Keratinocyte (primary cell): ENCODE measurements around the gene ACOT7. TPM values are rescaled to one million over a fixed set of nuclear protein-coding genes. Genes with fewer than 3 reads are reported as not detected.

ENCODE experiments used
- DNase-seq: peaks from one replicate; pipeline ENCODE4 v3.0.0-alpha.2; 2011; ENCODE audit warnings: low read depth, missing footprints, low spot score
- FAIRE-seq: peaks from 2 replicates; lab custom pipeline; 2011; peaks lifted over from hg19 to GRCh38; lab: Jason Lieb, UNC
- H2AFZ ChIP-seq: 2 replicates; pipeline ENCODE4 v1.6.0; 2012; ENCODE audit warnings: low read length, control low read depth, inconsistent platforms; ENCODE audit not compliant: control insufficient read depth
- H3K27ac ChIP-seq: 2 replicates; pipeline ENCODE4 v1.5.1; 2011; ENCODE audit warnings: low read length; ENCODE audit not compliant: control insufficient read depth, insufficient read depth
- H3K27me3 ChIP-seq: 3 replicates; pipeline ENCODE4 v1.6.0; 2011; ENCODE audit warnings: low read length; ENCODE audit not compliant: control insufficient read depth, insufficient read depth; ENCODE audit errors: extremely low read depth
- H3K36me3 ChIP-seq, 2 experiments: 2 replicates in 1 of 2; 3 replicates in 1 of 2; pipeline ENCODE4 v1.5.1; 2011; ENCODE audit warnings: low read length in 2 of 2, mild to moderate bottlenecking in 1 of 2; ENCODE audit not compliant: control insufficient read depth in 2 of 2, insufficient read depth in 2 of 2; ENCODE audit errors: extremely low read depth in 1 of 2
- H3K4me1 ChIP-seq: 3 replicates; pipeline ENCODE4 v1.5.1; 2011; ENCODE audit warnings: low read length; ENCODE audit not compliant: control insufficient read depth, insufficient read depth; ENCODE audit errors: extremely low read depth
- H3K4me2 ChIP-seq: 3 replicates; pipeline ENCODE4 v1.6.0; 2011; ENCODE audit warnings: low read depth, low read length; ENCODE audit not compliant: control insufficient read depth, insufficient read depth; ENCODE audit errors: extremely low read depth
- H3K4me3 ChIP-seq, 3 experiments: fragments of 200-600 bp in 1 of 3; sonication (generic) in 1 of 3; 2 replicates in 2 of 3; 3 replicates in 1 of 3; pipeline ENCODE4 v1.5.1; 2011 to 2016; ENCODE audit warnings: low read length in 3 of 3, mild to moderate bottlenecking in 3 of 3, control low read depth in 2 of 3, inconsistent platforms in 1 of 3, low read depth in 1 of 3, mixed read lengths in 1 of 3, mixed run types in 1 of 3, moderate library complexity in 1 of 3; ENCODE audit not compliant: control insufficient read depth in 2 of 3, insufficient read depth in 2 of 3; ENCODE audit errors: extremely low read depth in 1 of 3
- H3K79me2 ChIP-seq: 2 replicates; pipeline ENCODE4 v1.6.0; 2012; ENCODE audit warnings: low read length; ENCODE audit not compliant: control insufficient read depth, insufficient read depth
- H3K9ac ChIP-seq: 3 replicates; pipeline ENCODE4 v1.6.0; 2011; ENCODE audit warnings: low read length; ENCODE audit not compliant: control insufficient read depth, insufficient read depth; ENCODE audit errors: extremely low read depth
- H3K9me1 ChIP-seq: 3 replicates; pipeline ENCODE4 v1.6.0; 2011; ENCODE audit warnings: low read length; ENCODE audit not compliant: control insufficient read depth, insufficient read depth; ENCODE audit errors: extremely low read depth
- H3K9me3 ChIP-seq: 2 replicates; pipeline ENCODE4 v1.5.1; 2012; ENCODE audit warnings: low read depth, low read length; ENCODE audit not compliant: control insufficient read depth
- H4K20me1 ChIP-seq: 3 replicates; pipeline ENCODE4 v1.6.0; 2011; ENCODE audit warnings: low read length; ENCODE audit not compliant: control insufficient read depth, insufficient read depth; ENCODE audit errors: extremely low read depth
- CTCF ChIP-seq, 3 experiments: IDR thresholded peaks in 1 of 3; conservative IDR thresholded peaks in 1 of 3; optimal IDR thresholded peaks in 1 of 3; 2 replicates in 2 of 3; 3 replicates in 1 of 3; pipeline versions ENCODE3 to v1.5.1; 2011; ENCODE audit warnings: low read length in 3 of 3, mild to moderate bottlenecking in 3 of 3, moderate library complexity in 2 of 3, control low read depth in 1 of 3, inconsistent platforms in 1 of 3; ENCODE audit not compliant: insufficient read depth in 2 of 3; ENCODE audit errors: extremely low read depth in 1 of 3
- EZH2 ChIP-seq: IDR thresholded peaks from one replicate; pipeline ENCODE4 v1.6.1; 2012; ENCODE audit warnings: inconsistent platforms, mild to moderate bottlenecking, low read length, moderate library complexity
- dilution Hi-C: fragments of 300-500 bp; cut with MboI; formaldehyde crosslinking; loops from one replicate; pipeline ENCODE4 v1.7.0; 2020; ENCODE audit warnings: low sequenced_read_pairs; ENCODE audit not compliant: extremely low pct_ligation_motif_present
- polyA plus RNA-seq, 5 experiments: library from polyadenylated mRNA; depleted of rRNA in 3 of 5; stranded (reverse) in 3 of 5; stranded (forward) in 1 of 5; unstranded in 1 of 5; fragments of >200 nt; gene quantifications; 1 replicate in 1 of 5; 2 replicates in 3 of 5; 3 replicates in 1 of 5; pipeline versions ENCODE4 v1.2.1 to v1.2.3, GENCODE V29; 2011 to 2012; ENCODE audit warnings: missing spikeins in 2 of 5, low read depth in 1 of 5, low replicate concordance in 1 of 5

The ACOT7 gene
- polyA plus RNA-seq, 1 donor (not counting 4 experiments of a cell fraction or from before 2014, with no cell fraction given), result 226 TPM

- H3K9ac ChIP-seq, result no peak overlapping the region
- H3K27me3 ChIP-seq, result no peaks in the 10 kb centered on the region
- peaks cover 5% of the 10 kb centered on the region for H4K20me1 ChIP-seq
- H3K9me3 ChIP-seq, result no peaks in the 10 kb centered on the region
- H2AFZ ChIP-seq, result no peak overlapping the region
- H3K4me3 ChIP-seq, result no peak overlapping the region
- H3K4me2 ChIP-seq, result no peak overlapping the region
- peaks cover under 1% of the 10 kb centered on the region for H3K4me1 ChIP-seq
- H3K27ac ChIP-seq, result no peak overlapping the region
- H3K9me1 ChIP-seq, result no peaks in the 10 kb centered on the region
- H3K36me3 ChIP-seq, result peaks cover 6 to 9% of the 10 kb centered on the region in 2 experiments
- H3K79me2 ChIP-seq, result no peaks in the 10 kb centered on the region
- no peak for DNase-seq
- no peak for FAIRE-seq
- dilution Hi-C loops, result no loop called here
- TF ChIP-seq CTCF (optimal IDR thresholded peaks at IDR 0.05 in 1 of 3, IDR thresholded peaks at IDR 0.05 in 1 of 3, conservative IDR thresholded peaks at IDR 0.05 in 1 of 3; ENCODE audit: extremely low read depth in 1 of 3, insufficient read depth in 2 of 3, low read length in 3 of 3) (no peak), EZH2 (no peak)
Observed at GRCh38 chr1:6281511-6282402, 111.8 kb downstream of the ACOT7 start.

DNA sequence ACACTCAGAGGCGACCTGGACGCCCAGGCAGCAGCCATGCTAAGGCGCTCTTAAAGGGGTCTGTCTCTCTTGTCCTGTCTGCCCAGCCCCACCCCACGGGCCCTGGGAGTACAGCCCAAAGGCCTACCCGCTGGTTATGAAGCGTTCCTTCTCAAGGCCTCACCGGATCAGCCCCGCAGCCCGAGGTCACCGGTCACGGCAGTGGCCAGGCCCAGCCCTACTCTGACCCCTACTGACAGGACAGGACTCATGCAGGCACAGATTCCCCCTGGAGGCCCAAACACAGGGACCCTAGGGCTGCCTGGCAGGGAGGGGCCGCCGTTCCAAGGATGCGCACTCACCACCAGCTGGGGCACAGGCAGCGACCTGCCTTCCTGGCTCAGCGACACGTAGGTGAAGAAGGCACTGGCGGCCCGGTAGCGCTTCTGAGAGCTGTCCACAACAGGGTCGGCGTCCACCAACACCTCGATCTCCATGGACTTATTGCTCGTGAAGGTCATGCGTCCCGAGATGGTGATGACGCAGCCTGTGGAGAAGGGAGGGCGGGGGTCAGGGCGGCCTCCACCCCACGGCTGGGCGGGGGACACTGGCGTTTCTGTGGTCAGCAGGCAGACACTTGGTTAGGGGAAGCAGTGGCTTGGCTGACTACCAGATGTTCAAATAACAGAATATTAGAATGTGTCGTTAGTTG, 112.7 kb downstream of the ACOT7 start:
- no peaks in the 10 kb centered on the region for H3K27me3 ChIP-seq
- H3K4me2 ChIP-seq, result no peak overlapping the region
- no peak overlapping the region for H2AFZ ChIP-seq
- no peak for FAIRE-seq
- TF ChIP-seq CTCF (optimal IDR thresholded peaks at IDR 0.05 in 1 of 3, IDR thresholded peaks at IDR 0.05 in 1 of 3, conservative IDR thresholded peaks at IDR 0.05 in 1 of 3; ENCODE audit: extremely low read depth in 1 of 3, insufficient read depth in 2 of 3, low read length in 3 of 3), result peak in 2 of 3 experiments; percentile 13 to 39
- TF ChIP-seq EZH2, result no peak
- DNase-seq, result no peak
- H3K9me1 ChIP-seq, result no peaks in the 10 kb centered on the region
- H3K36me3 ChIP-seq, result peaks cover 6% of the 10 kb centered on the region in 2 experiments
- H3K4me3 ChIP-seq, result no peak overlapping the region
- H3K9ac ChIP-seq, result no peak overlapping the region
- H3K27ac ChIP-seq, result no peak overlapping the region
- H3K9me3 ChIP-seq, result no peaks in the 10 kb centered on the region
- peaks cover 3% of the 10 kb centered on the region for H3K4me1 ChIP-seq
- peaks cover 5% of the 10 kb centered on the region for H4K20me1 ChIP-seq
- dilution Hi-C loops, result no loop called here
- H3K79me2 ChIP-seq, result no peaks in the 10 kb centered on the region
